HG03565 (cell line): ENCODE data around the gene SCO2.
"Not testable (repeated sequence)": the region's sequence is repeated elsewhere in the genome, so short reads cannot be mapped to it uniquely, and the experiment has no call there.

ENCODE experiments used
- ATAC-seq: cut with Tn5 transposase; IDR thresholded peaks from one replicate; pipeline ENCODE4 v1.9.1; 2021; ENCODE audit warnings: mild to moderate bottlenecking, moderate library complexity; ENCODE audit not compliant: unreplicated experiment

The SCO2 gene

GRCh38 chr22:50551160-50551752 lies 25.9 kb upstream of the SCO2 start:
- ATAC-seq: no peak

GRCh38 chr22:50550395-50550794 lies 25.0 kb upstream of the SCO2 start:
- no peak for ATAC-seq

GRCh38 chr22:50548921-50549790 lies 23.8 kb upstream of the SCO2 start:
- ATAC-seq: no peak

GRCh38 chr22:50548040-50548920 lies 22.9 kb upstream of the SCO2 start:
- ATAC-seq: no peak

- no peak for ATAC-seq
Observed at GRCh38 chr22:50547263-50547985, 22.0 kb upstream of the SCO2 start.

GRCh38 chr22:50546326-50547262 lies 21.2 kb upstream of the SCO2 start:
- no peak for ATAC-seq

GRCh38 chr22:50545522-50546325 lies 20.3 kb upstream of the SCO2 start, which contains the start of gene KLHDC7B:
KLHDC7B (plus strand) TSS chr22:50545899; CDS start chr22:50546244, 345 bp downstream.
- no peak for ATAC-seq

- no peak for ATAC-seq
Observed at GRCh38 chr22:50544746-50545253, 19.4 kb upstream of the SCO2 start.

- ATAC-seq: no peak
Observed at GRCh38 chr22:50544078-50544745, 18.8 kb upstream of the SCO2 start.

- ATAC-seq: no peak
Observed at GRCh38 chr22:50542416-50542927, 17.1 kb upstream of the SCO2 start.

GRCh38 chr22:50541667-50542026 lies 16.2 kb upstream of the SCO2 start:
- not testable (repeated sequence) for ATAC-seq

GRCh38 chr22:50540381-50540780 lies 15.0 kb upstream of the SCO2 start:
- ATAC-seq: no peak

- no peak for ATAC-seq
Observed at GRCh38 chr22:50537765-50538164, 12.4 kb upstream of the SCO2 start.

GRCh38 chr22:50536226-50536625 lies 10.8 kb upstream of the SCO2 start:
- ATAC-seq: no peak

GRCh38 chr22:50535113-50535512 lies 9.7 kb upstream of the SCO2 start:
- ATAC-seq: no peak

- ATAC-seq: not testable (repeated sequence)
Observed at GRCh38 chr22:50533856-50534711, 8.7 kb upstream of the SCO2 start.
